BLaER1 (cell line): Measurements from ENCODE around the gene TADA3.

Source experiments
- H3K27ac ChIP-seq: shearing (Covaris generic); formaldehyde crosslinking; 2 replicates; pipeline ENCODE4 v1.8.1; 2022
- H3K27me3 ChIP-seq: shearing (Covaris generic); formaldehyde crosslinking; 2 replicates; pipeline ENCODE4 v1.8.1; 2022
- H3K36me3 ChIP-seq: shearing (Covaris generic); formaldehyde crosslinking; 2 replicates; pipeline ENCODE4 v1.8.1; 2022
- H3K4me1 ChIP-seq: shearing (Covaris generic); formaldehyde crosslinking; 2 replicates; pipeline ENCODE4 v1.8.1; 2022
- H3K4me2 ChIP-seq: shearing (Covaris generic); formaldehyde crosslinking; 2 replicates; pipeline ENCODE4 v1.8.1; 2022
- H3K4me3 ChIP-seq: shearing (Covaris generic); formaldehyde crosslinking; 2 replicates; pipeline ENCODE4 v1.8.1; 2022
- H3K9ac ChIP-seq: shearing (Covaris generic); formaldehyde crosslinking; 2 replicates; pipeline ENCODE4 v1.8.1; 2022
- H3K9me3 ChIP-seq: shearing (Covaris generic); formaldehyde crosslinking; 2 replicates; pipeline ENCODE4 v1.8.1; 2022
- H4K20me1 ChIP-seq: shearing (Covaris generic); formaldehyde crosslinking; 2 replicates; pipeline ENCODE4 v1.8.1; 2022
- Cebpa-rat ChIP-seq: shearing (Covaris generic); IDR thresholded peaks from 2 replicates; pipeline ENCODE4 v1.8.1; 2022

Gene TADA3

DNA sequence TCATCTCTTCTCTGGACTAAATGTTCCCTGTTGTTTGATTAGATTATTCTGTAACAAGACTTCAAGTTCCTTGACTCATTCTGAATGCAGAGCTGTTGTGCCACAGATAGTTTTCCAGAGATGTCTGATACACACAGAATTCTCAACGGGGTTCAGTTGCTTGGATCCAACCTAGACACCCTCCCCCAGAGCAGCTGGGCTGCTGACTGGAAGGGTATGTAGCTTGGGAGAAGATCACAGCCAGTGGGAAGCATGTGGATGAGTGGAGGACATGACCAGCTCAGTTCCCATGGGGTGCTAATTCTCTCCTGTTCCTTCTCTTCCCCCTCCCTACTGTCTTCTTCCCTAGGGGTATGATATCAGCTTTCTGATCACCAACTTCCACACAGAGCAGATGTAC is 11.2 kb upstream of the TADA3 start:
- peaks cover 61% of the 10 kb centered on the region for H4K20me1 ChIP-seq
- no peaks in the 10 kb centered on the region for H3K9me3 ChIP-seq
- no peak for TF ChIP-seq Cebpa-rat
- no peaks in the 10 kb centered on the region for H3K27me3 ChIP-seq
- H3K4me2 ChIP-seq, result no peak overlapping the region
- H3K9ac ChIP-seq, result no peak overlapping the region
- no peak overlapping the region for H3K27ac ChIP-seq
- peaks cover 10% of the 10 kb centered on the region for H3K4me1 ChIP-seq
- no peak overlapping the region for H3K4me3 ChIP-seq
- peaks cover 91% of the 10 kb centered on the region for H3K36me3 ChIP-seq

DNA sequence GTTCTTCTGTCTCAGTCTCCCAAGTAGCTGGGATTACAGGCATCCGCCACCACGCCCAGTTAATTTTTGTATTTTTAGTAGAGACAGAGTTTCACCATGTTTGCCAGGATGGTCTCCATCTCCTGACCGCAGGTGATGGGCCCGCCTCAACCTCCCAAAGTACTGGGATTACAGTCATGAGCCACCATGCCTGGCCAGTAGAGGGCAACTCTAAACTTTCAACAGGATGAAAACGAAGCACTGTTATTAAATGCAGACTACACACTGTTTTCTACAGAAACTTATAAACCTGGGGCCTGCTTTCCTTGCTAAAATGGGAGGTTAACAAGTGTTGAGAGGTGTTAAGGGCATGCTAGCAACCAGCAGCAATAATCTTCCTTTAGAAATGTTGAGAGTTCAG is 8.3 kb upstream of the TADA3 start:
- no peak overlapping the region for H3K4me2 ChIP-seq
- no peak overlapping the region for H3K4me3 ChIP-seq
- H3K27ac ChIP-seq, result no peak overlapping the region
- H3K9me3 ChIP-seq, result no peaks in the 10 kb centered on the region
- no peaks in the 10 kb centered on the region for H3K4me1 ChIP-seq
- H4K20me1 ChIP-seq, result peaks cover 77% of the 10 kb centered on the region
- H3K36me3 ChIP-seq, result peaks cover 98% of the 10 kb centered on the region
- H3K9ac ChIP-seq, result no peak overlapping the region
- no peak for TF ChIP-seq Cebpa-rat
- H3K27me3 ChIP-seq, result no peaks in the 10 kb centered on the region

DNA sequence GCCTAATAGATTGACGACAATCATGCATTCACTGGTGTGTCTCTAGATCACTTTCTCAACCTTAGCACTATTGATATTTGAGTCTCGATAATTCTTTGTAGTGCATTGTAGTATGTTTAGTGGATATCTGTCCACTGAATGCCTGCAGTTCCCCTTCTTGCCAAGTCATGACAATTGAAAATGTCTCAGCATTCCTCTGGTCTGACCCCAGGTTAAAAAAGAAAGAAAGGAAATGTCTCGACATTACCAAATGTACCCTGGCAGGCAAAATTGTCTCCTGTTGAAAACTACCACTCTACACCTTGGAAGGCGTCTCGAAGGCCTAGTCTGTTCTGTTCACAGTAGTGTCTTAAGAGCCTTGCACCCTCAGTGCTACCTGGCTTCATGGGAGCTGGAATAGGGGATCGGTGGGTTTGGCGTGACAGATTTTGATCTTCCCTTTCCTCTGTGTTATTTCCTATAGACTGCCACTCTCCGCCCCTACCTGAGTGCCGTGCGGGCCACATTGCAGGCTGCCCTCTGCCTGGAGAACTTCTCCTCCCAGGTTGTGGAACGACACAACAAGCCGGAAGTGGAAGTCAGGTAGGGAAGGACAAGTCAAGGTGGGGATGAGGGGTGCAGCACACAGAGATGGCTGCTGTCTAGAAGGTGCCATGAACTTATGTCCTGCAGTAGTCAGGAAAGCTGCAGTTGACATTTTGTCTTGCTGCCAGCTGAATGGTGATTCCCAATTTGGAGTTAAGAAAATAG is 5.1 kb upstream of the TADA3 start:
- no peaks in the 10 kb centered on the region for H3K9me3 ChIP-seq
- H3K4me2 ChIP-seq, result no peak overlapping the region
- no peak overlapping the region for H3K9ac ChIP-seq
- no peak for TF ChIP-seq Cebpa-rat
- no peak overlapping the region for H3K4me3 ChIP-seq
- peaks cover 82% of the 10 kb centered on the region for H4K20me1 ChIP-seq
- peaks cover 20% of the 10 kb centered on the region for H3K4me1 ChIP-seq
- H3K36me3 ChIP-seq, result peaks cover 82% of the 10 kb centered on the region
- no peaks in the 10 kb centered on the region for H3K27me3 ChIP-seq
- H3K27ac ChIP-seq, result no peak overlapping the region

DNA sequence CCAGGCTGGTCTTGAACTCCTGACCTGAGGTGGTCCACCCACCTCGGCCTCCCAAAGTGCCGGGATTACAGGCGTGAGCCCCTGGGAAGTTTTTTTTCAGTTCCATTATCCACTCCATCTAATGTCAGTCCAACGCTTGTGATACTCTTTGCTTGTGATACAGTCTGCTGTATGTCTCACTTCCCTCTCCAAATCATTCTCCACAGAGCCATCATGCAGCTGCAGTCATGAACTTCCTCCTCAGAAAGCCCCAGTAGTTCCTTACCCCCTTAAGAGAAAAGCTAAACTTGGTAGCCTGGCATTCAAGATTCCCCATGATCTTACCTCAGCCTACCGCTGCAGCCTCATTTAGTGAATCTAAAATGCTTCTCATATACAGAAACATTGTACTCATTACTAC is 2.9 kb upstream of the TADA3 start:
- Histone ChIP-seq H3K4me1 (peaks cover 37% of the 10 kb centered on the region), H3K36me3 (peaks cover 63% of the 10 kb centered on the region), H3K27ac (no peak overlapping the region), H3K4me3 (no peak overlapping the region), H3K9ac (peak overlapping the region; percentile 98; the same call in 1 of the 2 replicates), H4K20me1 (peaks cover 71% of the 10 kb centered on the region), H3K9me3 (no peaks in the 10 kb centered on the region), H3K27me3 (no peaks in the 10 kb centered on the region), H3K4me2 (peak overlapping the region; percentile 94)
- TF ChIP-seq Cebpa-rat, result no peak

DNA sequence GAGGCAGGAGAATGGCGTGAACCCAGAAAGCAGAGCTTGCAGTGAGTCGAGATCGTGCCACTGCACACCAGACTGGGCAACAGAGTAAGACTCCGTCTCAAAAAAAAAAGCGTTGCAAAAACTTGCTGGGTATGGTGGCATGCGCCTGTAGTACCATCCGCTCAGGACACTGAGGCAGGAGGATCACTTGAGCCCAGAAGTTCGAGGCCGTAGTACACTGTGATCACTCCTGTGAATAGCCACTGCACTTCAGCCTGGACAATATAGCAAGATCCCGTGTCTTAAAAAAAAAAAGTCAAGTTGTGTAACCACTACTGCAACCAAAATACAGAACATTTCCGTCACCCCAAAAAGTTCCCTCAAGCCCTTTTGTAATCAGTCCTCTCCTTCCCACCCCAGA is 2.1 kb upstream of the TADA3 start:
- Histone ChIP-seq H3K9me3 (no peaks in the 10 kb centered on the region), H3K4me3 (peak overlapping the region; percentile 98; the same call in 1 of the 2 replicates), H3K4me1 (peaks cover 37% of the 10 kb centered on the region), H3K4me2 (peak overlapping the region; percentile 94), H3K9ac (peak overlapping the region; percentile 98), H3K27me3 (no peaks in the 10 kb centered on the region), H3K36me3 (peaks cover 59% of the 10 kb centered on the region), H3K27ac (no peak overlapping the region), H4K20me1 (peaks cover 63% of the 10 kb centered on the region)
- no peak for TF ChIP-seq Cebpa-rat

DNA sequence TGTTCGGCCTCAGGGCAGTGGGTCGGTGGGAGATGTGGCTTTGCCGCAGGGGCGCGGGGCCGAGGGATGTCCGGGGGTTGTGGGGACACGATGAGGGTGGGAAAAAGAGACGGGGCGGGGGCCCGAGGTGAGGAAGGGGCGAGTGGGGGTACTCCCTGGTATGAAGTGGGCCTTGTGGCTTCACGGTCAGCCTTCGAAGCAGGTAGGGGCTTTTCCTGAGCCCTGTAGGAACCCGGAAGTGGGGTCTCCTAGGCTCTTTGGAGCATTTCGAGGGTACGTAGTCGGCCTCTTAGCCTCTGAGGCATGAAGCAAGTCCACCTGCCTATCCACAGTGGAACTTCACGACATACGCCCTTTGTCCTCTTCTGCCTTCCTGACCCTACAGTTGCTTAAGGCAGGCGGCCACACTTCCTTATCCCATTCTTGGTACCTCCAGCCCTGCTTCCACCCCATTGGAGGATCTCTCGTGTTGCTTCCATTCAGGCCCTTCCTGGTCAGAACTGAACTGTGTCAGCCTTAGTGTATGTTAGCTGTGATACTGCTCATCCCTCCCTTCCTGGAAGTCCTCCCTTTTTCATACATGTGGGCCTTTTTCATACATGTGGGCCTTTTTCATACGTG is 998 bp upstream of the TADA3 start:
- Histone ChIP-seq H3K36me3 (peaks cover 56% of the 10 kb centered on the region), H3K4me3 (peak overlapping the region; percentile 98), H3K4me2 (peak overlapping the region; percentile 94), H3K27me3 (no peaks in the 10 kb centered on the region), H3K27ac (peak overlapping the region; percentile 99), H4K20me1 (peaks cover 51% of the 10 kb centered on the region), H3K9ac (peak overlapping the region; percentile 98), H3K9me3 (no peaks in the 10 kb centered on the region), H3K4me1 (peaks cover 37% of the 10 kb centered on the region)
- no peak for TF ChIP-seq Cebpa-rat

DNA sequence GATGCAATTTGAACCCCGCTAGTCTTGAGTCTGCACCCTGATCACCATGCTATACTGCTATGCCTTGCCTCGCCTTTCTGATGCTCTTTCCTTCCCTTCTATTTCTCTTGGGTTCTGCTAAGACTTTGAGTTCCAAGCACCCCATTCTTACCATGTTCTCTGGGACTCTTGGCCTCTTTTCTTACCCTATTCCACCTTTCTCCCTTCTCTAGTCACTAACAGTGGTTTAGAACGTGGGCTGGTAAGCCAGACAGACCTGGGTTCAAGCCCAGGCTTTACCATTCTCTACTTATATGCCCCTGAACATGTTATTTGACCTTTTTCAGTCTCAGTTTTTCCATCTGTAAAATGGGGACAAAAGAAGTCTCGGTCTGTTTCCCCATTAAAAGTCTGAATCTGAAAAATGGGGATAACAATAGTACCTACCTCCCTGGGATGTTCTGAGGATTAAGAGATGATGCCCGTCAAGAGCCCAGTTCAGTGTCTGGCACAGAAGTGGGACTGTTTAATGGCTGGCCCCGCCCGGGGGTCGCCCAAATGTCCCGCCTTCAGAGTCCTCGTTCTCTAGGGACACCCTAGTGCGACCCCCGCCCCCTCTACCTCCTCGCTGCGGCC is 376 bp downstream of the TADA3 start:
- Histone ChIP-seq H4K20me1 (peaks cover 38% of the 10 kb centered on the region), H3K9ac (peak overlapping the region; percentile 98), H3K36me3 (peaks cover 48% of the 10 kb centered on the region), H3K4me2 (peak overlapping the region; percentile 72), H3K9me3 (no peaks in the 10 kb centered on the region), H3K4me3 (peak overlapping the region; percentile 98), H3K4me1 (peaks cover 37% of the 10 kb centered on the region), H3K27me3 (no peaks in the 10 kb centered on the region), H3K27ac (peak overlapping the region; percentile 99)
- no peak for TF ChIP-seq Cebpa-rat

DNA sequence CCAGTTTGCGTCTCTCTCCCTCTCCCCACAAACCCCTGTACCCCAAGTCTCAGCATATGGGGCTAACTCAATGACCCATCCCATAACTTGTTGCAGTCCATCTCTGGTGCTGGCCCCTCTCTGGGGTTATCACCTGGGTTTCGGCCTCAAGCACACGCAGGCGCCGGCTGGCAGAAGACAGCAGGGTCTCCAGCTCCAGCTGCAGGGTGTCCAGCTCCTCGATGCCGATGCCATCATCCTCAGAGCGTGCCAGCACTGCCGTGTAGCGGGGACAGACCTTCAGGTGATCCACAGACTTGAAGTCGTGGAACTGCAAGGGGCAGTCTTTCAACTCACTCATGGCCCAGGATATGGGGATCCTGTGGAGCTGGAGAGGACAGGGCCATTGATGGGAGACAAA is 1.1 kb downstream of the TADA3 start:
- H3K4me2 ChIP-seq, result peak overlapping the region; percentile 72
- no peaks in the 10 kb centered on the region for H3K27me3 ChIP-seq
- H3K4me1 ChIP-seq, result peaks cover 37% of the 10 kb centered on the region
- H3K27ac ChIP-seq, result 0 out of 2 replicates have a peak overlapping the region, but pooled peaks have one; percentile 99
- H3K4me3 ChIP-seq, result no peak overlapping the region
- H4K20me1 ChIP-seq, result peaks cover 30% of the 10 kb centered on the region
- H3K9ac ChIP-seq, result no peak overlapping the region
- peaks cover 45% of the 10 kb centered on the region for H3K36me3 ChIP-seq
- no peaks in the 10 kb centered on the region for H3K9me3 ChIP-seq
- no peak for TF ChIP-seq Cebpa-rat

DNA sequence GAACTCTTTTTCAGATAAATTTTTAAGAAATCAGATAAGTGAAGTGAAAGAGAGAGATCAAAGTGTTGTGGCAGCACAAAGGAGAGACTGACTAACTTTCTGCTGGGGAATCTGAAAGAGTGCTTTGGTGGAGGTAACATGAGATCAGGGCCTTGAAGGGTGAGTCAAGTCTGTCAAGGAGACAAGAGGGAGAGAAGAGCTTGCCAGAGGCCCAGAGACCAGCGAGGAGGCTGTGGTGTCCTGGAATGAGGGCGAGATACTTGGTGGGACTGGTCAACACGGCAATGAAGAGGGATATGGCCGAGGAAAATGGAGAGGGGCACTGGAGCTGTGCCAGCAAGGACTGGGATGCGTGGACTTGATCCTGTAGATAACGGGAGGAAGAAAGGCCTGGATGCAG is 4.6 kb downstream of the TADA3 start:
- Histone ChIP-seq H3K27me3 (no peaks in the 10 kb centered on the region), H3K27ac (no peak overlapping the region), H3K9ac (no peak overlapping the region), H4K20me1 (no peaks in the 10 kb centered on the region), H3K9me3 (no peaks in the 10 kb centered on the region), H3K4me3 (no peak overlapping the region), H3K36me3 (peaks cover 34% of the 10 kb centered on the region), H3K4me1 (peaks cover 27% of the 10 kb centered on the region), H3K4me2 (no peak overlapping the region)
- TF ChIP-seq Cebpa-rat, result no peak
